Measurements from ENCODE around the gene IGBP1. TPM values are rescaled to one million over a fixed set of nuclear protein-coding genes. Genes with fewer than 3 reads are reported as not detected.

Gene IGBP1
- total RNA-seq, 1 experiment from 2014 or later: 38.9 TPM

DNA sequence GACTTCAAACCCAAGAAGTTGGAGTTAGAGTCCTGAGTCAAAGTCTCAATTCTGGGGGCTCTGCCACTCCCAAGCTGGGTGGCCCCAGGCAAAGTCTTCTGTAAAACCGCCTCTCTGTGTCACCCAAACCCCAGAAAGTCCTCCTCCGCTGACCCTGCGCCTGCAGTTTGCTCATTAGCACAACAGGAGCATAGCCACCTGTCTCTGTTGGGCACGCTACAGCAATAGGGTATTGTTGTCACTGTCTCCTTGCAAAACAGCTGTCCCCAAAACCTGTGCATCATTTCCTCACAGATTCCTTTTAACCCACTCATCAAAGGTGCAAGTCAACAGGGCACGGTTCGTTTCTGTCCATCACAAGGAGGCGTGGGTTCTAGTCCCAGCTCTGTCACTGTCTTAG, 36.0 kb downstream of the IGBP1 start:
- DNase-seq (ENCODE audit: low spot score) (no peak), ATAC-seq (no peak)
- Mint-ChIP-seq H3K4me1 (peaks cover 54% of the 10 kb centered on the region), H3K27ac (0 out of 2 replicates have a peak overlapping the region, but pooled peaks have one; percentile 68), H3K27me3 (ENCODE audit: low read depth) (no peaks in the 10 kb centered on the region), H3K4me3 (peak overlapping the region; percentile 52), H3K36me3 (peaks cover 16% of the 10 kb centered on the region), H3K9me3 (no peaks in the 10 kb centered on the region)
- TF ChIP-seq, protein P1, sequence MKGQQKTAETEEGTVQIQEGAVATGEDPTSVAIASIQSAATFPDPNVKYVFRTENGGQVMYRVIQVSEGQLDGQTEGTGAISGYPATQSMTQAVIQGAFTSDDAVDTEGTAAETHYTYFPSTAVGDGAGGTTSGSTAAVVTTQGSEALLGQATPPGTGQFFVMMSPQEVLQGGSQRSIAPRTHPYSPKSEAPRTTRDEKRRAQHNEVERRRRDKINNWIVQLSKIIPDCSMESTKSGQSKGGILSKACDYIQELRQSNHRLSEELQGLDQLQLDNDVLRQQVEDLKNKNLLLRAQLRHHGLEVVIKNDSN (CRISPR knock-in tag; IDR thresholded peaks at IDR 0.05): no peak
- TF ChIP-seq GTF2I (CRISPR knock-in tag; conservative IDR thresholded peaks at IDR 0.05) (no peak), MXD4 (CRISPR knock-in tag; IDR thresholded peaks at IDR 0.05; ENCODE audit: borderline replicate concordance) (no peak), SOX15 (CRISPR knock-in tag; IDR thresholded peaks at IDR 0.05) (no peak), ZNF219 (CRISPR knock-in tag; IDR thresholded peaks at IDR 0.05; ENCODE audit: borderline replicate concordance) (no peak), FOXP1 (CRISPR knock-in tag; IDR thresholded peaks at IDR 0.05; ENCODE audit: borderline replicate concordance) (no peak), HMGA2 (CRISPR knock-in tag; IDR thresholded peaks at IDR 0.05) (no peak), MYBL2 (CRISPR knock-in tag; IDR thresholded peaks at IDR 0.05) (no peak), TCF7 (CRISPR knock-in tag; IDR thresholded peaks at IDR 0.05; ENCODE audit: low read depth) (no peak)
- TF ChIP-seq, protein P2, sequence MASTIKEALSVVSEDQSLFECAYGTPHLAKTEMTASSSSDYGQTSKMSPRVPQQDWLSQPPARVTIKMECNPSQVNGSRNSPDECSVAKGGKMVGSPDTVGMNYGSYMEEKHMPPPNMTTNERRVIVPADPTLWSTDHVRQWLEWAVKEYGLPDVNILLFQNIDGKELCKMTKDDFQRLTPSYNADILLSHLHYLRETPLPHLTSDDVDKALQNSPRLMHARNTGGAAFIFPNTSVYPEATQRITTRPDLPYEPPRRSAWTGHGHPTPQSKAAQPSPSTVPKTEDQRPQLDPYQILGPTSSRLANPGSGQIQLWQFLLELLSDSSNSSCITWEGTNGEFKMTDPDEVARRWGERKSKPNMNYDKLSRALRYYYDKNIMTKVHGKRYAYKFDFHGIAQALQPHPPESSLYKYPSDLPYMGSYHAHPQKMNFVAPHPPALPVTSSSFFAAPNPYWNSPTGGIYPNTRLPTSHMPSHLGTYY (CRISPR knock-in tag; IDR thresholded peaks at IDR 0.05): no peak
- TF ChIP-seq, protein P3, sequence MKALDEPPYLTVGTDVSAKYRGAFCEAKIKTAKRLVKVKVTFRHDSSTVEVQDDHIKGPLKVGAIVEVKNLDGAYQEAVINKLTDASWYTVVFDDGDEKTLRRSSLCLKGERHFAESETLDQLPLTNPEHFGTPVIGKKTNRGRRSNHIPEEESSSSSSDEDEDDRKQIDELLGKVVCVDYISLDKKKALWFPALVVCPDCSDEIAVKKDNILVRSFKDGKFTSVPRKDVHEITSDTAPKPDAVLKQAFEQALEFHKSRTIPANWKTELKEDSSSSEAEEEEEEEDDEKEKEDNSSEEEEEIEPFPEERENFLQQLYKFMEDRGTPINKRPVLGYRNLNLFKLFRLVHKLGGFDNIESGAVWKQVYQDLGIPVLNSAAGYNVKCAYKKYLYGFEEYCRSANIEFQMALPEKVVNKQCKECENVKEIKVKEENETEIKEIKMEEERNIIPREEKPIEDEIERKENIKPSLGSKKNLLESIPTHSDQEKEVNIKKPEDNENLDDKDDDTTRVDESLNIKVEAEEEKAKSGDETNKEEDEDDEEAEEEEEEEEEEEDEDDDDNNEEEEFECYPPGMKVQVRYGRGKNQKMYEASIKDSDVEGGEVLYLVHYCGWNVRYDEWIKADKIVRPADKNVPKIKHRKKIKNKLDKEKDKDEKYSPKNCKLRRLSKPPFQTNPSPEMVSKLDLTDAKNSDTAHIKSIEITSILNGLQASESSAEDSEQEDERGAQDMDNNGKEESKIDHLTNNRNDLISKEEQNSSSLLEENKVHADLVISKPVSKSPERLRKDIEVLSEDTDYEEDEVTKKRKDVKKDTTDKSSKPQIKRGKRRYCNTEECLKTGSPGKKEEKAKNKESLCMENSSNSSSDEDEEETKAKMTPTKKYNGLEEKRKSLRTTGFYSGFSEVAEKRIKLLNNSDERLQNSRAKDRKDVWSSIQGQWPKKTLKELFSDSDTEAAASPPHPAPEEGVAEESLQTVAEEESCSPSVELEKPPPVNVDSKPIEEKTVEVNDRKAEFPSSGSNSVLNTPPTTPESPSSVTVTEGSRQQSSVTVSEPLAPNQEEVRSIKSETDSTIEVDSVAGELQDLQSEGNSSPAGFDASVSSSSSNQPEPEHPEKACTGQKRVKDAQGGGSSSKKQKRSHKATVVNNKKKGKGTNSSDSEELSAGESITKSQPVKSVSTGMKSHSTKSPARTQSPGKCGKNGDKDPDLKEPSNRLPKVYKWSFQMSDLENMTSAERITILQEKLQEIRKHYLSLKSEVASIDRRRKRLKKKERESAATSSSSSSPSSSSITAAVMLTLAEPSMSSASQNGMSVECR (CRISPR knock-in tag; IDR thresholded peaks at IDR 0.05; ENCODE audit: borderline replicate concordance): no peak
- TF ChIP-seq, protein P4, sequence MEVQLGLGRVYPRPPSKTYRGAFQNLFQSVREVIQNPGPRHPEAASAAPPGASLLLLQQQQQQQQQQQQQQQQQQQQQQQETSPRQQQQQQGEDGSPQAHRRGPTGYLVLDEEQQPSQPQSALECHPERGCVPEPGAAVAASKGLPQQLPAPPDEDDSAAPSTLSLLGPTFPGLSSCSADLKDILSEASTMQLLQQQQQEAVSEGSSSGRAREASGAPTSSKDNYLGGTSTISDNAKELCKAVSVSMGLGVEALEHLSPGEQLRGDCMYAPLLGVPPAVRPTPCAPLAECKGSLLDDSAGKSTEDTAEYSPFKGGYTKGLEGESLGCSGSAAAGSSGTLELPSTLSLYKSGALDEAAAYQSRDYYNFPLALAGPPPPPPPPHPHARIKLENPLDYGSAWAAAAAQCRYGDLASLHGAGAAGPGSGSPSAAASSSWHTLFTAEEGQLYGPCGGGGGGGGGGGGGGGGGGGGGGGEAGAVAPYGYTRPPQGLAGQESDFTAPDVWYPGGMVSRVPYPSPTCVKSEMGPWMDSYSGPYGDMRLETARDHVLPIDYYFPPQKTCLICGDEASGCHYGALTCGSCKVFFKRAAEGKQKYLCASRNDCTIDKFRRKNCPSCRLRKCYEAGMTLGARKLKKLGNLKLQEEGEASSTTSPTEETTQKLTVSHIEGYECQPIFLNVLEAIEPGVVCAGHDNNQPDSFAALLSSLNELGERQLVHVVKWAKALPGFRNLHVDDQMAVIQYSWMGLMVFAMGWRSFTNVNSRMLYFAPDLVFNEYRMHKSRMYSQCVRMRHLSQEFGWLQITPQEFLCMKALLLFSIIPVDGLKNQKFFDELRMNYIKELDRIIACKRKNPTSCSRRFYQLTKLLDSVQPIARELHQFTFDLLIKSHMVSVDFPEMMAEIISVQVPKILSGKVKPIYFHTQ (CRISPR knock-in tag; IDR thresholded peaks at IDR 0.05): no peak
- TF ChIP-seq, protein P5, sequence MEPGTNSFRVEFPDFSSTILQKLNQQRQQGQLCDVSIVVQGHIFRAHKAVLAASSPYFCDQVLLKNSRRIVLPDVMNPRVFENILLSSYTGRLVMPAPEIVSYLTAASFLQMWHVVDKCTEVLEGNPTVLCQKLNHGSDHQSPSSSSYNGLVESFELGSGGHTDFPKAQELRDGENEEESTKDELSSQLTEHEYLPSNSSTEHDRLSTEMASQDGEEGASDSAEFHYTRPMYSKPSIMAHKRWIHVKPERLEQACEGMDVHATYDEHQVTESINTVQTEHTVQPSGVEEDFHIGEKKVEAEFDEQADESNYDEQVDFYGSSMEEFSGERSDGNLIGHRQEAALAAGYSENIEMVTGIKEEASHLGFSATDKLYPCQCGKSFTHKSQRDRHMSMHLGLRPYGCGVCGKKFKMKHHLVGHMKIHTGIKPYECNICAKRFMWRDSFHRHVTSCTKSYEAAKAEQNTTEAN (CRISPR knock-in tag; IDR thresholded peaks at IDR 0.05): no peak
- TF ChIP-seq, protein P6, sequence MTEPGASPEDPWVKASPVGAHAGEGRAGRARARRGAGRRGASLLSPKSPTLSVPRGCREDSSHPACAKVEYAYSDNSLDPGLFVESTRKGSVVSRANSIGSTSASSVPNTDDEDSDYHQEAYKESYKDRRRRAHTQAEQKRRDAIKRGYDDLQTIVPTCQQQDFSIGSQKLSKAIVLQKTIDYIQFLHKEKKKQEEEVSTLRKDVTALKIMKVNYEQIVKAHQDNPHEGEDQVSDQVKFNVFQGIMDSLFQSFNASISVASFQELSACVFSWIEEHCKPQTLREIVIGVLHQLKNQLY (CRISPR knock-in tag; IDR thresholded peaks at IDR 0.05): no peak
- ChIA-PET POLR2A (interaction anchor here (1.5 kb wide), 1 partner anchor 36 kb away, joined by 5 read pairs; the partner anchor contains the start of gene IGBP1), CTCF (interaction anchor here (1.3 to 1.5 kb wide), 2 partner anchors 36 to 93 kb away, joined by 7 to 12 read pairs; partner anchors contain the start of gene IGBP1)

Measured in WTC11 (cell line).